ENCODE data around the gene TRIM32.

TRIM32 gene

GRCh38 chr9:116705531-116705930, 18.4 kb downstream of the TRIM32 start:
- H3K9ac ChIP-seq (ENCODE audit: low read length): no peak overlapping the region
- H3K9me3 ChIP-seq (ENCODE audit: control insufficient read depth, insufficient read depth, low read depth, low read length): peaks cover 6% of the 10 kb centered on the region; the same call in 1 of the 2 replicates

GRCh38 chr9:116706310-116707290, 19.5 kb downstream of the TRIM32 start:
- H3K4me1 ChIP-seq (ENCODE audit: control insufficient read depth, insufficient read depth, low read length): peaks cover 4% of the 10 kb centered on the region
- H3K9me3 ChIP-seq (ENCODE audit: control insufficient read depth, insufficient read depth, low read depth, low read length): peaks cover 6% of the 10 kb centered on the region; the same call in 1 of the 2 replicates
- H3K4me3 ChIP-seq (ENCODE audit: low read depth, low read length): no peak overlapping the region
- H3K27ac ChIP-seq (ENCODE audit: low read depth, low read length): no peak overlapping the region
- no peaks in the 10 kb centered on the region for H3K27me3 ChIP-seq (ENCODE audit: control insufficient read depth, insufficient read depth, low read length)
- no peaks in the 10 kb centered on the region for H3K36me3 ChIP-seq (ENCODE audit: control insufficient read depth, insufficient read depth, low read length)
- H3K9ac ChIP-seq (ENCODE audit: low read length): no peak overlapping the region

More at GRCh38 chr9:116705531-116705930, 18.4 kb downstream of the TRIM32 start:
- Histone ChIP-seq H3K27ac (ENCODE audit: low read depth, low read length) (no peak overlapping the region), H3K27me3 (ENCODE audit: control insufficient read depth, insufficient read depth, low read length) (no peaks in the 10 kb centered on the region), H3K4me1 (ENCODE audit: control insufficient read depth, insufficient read depth, low read length) (peaks cover 4% of the 10 kb centered on the region), H3K36me3 (ENCODE audit: control insufficient read depth, insufficient read depth, low read length) (peaks cover under 1% of the 10 kb centered on the region; the same call in 1 of the 2 replicates), H3K4me3 (ENCODE audit: low read depth, low read length) (no peak overlapping the region)

GRCh38 chr9:116712781-116713180, 25.7 kb downstream of the TRIM32 start:
- no peaks in the 10 kb centered on the region for H3K27me3 ChIP-seq (ENCODE audit: control insufficient read depth, insufficient read depth, low read length)
- no peaks in the 10 kb centered on the region for H3K36me3 ChIP-seq (ENCODE audit: control insufficient read depth, insufficient read depth, low read length)
- no peak overlapping the region for H3K4me3 ChIP-seq (ENCODE audit: low read depth, low read length)
- no peak overlapping the region for H3K27ac ChIP-seq (ENCODE audit: low read depth, low read length)
- no peaks in the 10 kb centered on the region for H3K9me3 ChIP-seq (ENCODE audit: control insufficient read depth, insufficient read depth, low read depth, low read length)
- H3K9ac ChIP-seq (ENCODE audit: low read length): no peak overlapping the region
- peaks cover 10% of the 10 kb centered on the region for H3K4me1 ChIP-seq (ENCODE audit: control insufficient read depth, insufficient read depth, low read length)

GRCh38 chr9:116713271-116713670, 26.2 kb downstream of the TRIM32 start:
- Histone ChIP-seq H3K36me3 (ENCODE audit: control insufficient read depth, insufficient read depth, low read length) (no peaks in the 10 kb centered on the region), H3K9ac (ENCODE audit: low read length) (no peak overlapping the region), H3K9me3 (ENCODE audit: control insufficient read depth, insufficient read depth, low read depth, low read length) (no peaks in the 10 kb centered on the region), H3K27ac (ENCODE audit: low read depth, low read length) (no peak overlapping the region), H3K27me3 (ENCODE audit: control insufficient read depth, insufficient read depth, low read length) (no peaks in the 10 kb centered on the region), H3K4me1 (ENCODE audit: control insufficient read depth, insufficient read depth, low read length) (peaks cover 13% of the 10 kb centered on the region), H3K4me3 (ENCODE audit: low read depth, low read length) (no peak overlapping the region)

GRCh38 chr9:116715751-116716150, 28.6 kb downstream of the TRIM32 start:
- Histone ChIP-seq H3K27ac (ENCODE audit: low read depth, low read length) (no peak overlapping the region), H3K27me3 (ENCODE audit: control insufficient read depth, insufficient read depth, low read length) (no peaks in the 10 kb centered on the region), H3K9me3 (ENCODE audit: control insufficient read depth, insufficient read depth, low read depth, low read length) (no peaks in the 10 kb centered on the region), H3K4me3 (ENCODE audit: low read depth, low read length) (no peak overlapping the region), H3K9ac (ENCODE audit: low read length) (no peak overlapping the region), H3K36me3 (ENCODE audit: control insufficient read depth, insufficient read depth, low read length) (no peaks in the 10 kb centered on the region), H3K4me1 (ENCODE audit: control insufficient read depth, insufficient read depth, low read length) (peaks cover 19% of the 10 kb centered on the region)

- no peak overlapping the region for H3K4me3 ChIP-seq (ENCODE audit: low read depth, low read length)
- H3K9me3 ChIP-seq (ENCODE audit: control insufficient read depth, insufficient read depth, low read depth, low read length): no peaks in the 10 kb centered on the region
- no peaks in the 10 kb centered on the region for H3K36me3 ChIP-seq (ENCODE audit: control insufficient read depth, insufficient read depth, low read length)
- no peak overlapping the region for H3K27ac ChIP-seq (ENCODE audit: low read depth, low read length)
- peaks cover 19% of the 10 kb centered on the region for H3K4me1 ChIP-seq (ENCODE audit: control insufficient read depth, insufficient read depth, low read length)
- H3K9ac ChIP-seq (ENCODE audit: low read length): no peak overlapping the region
- H3K27me3 ChIP-seq (ENCODE audit: control insufficient read depth, insufficient read depth, low read length): no peaks in the 10 kb centered on the region
Observed at GRCh38 chr9:116716438-116716837, 29.3 kb downstream of the TRIM32 start.

- Histone ChIP-seq H3K9ac (ENCODE audit: low read length) (no peak overlapping the region), H3K4me3 (ENCODE audit: low read depth, low read length) (no peak overlapping the region), H3K27ac (ENCODE audit: low read depth, low read length) (no peak overlapping the region), H3K9me3 (ENCODE audit: control insufficient read depth, insufficient read depth, low read depth, low read length) (no peaks in the 10 kb centered on the region), H3K36me3 (ENCODE audit: control insufficient read depth, insufficient read depth, low read length) (no peaks in the 10 kb centered on the region), H3K27me3 (ENCODE audit: control insufficient read depth, insufficient read depth, low read length) (no peaks in the 10 kb centered on the region), H3K4me1 (ENCODE audit: control insufficient read depth, insufficient read depth, low read length) (peaks cover 19% of the 10 kb centered on the region)
Observed at GRCh38 chr9:116717150-116717549, 30.0 kb downstream of the TRIM32 start.

GRCh38 chr9:116718111-116718510, 31.0 kb downstream of the TRIM32 start:
- H3K27me3 ChIP-seq (ENCODE audit: control insufficient read depth, insufficient read depth, low read length): no peaks in the 10 kb centered on the region
- H3K4me3 ChIP-seq (ENCODE audit: low read depth, low read length): no peak overlapping the region
- H3K36me3 ChIP-seq (ENCODE audit: control insufficient read depth, insufficient read depth, low read length): no peaks in the 10 kb centered on the region
- no peak overlapping the region for H3K9ac ChIP-seq (ENCODE audit: low read length)
- peaks cover 19% of the 10 kb centered on the region for H3K4me1 ChIP-seq (ENCODE audit: control insufficient read depth, insufficient read depth, low read length)
- no peak overlapping the region for H3K27ac ChIP-seq (ENCODE audit: low read depth, low read length)
- no peaks in the 10 kb centered on the region for H3K9me3 ChIP-seq (ENCODE audit: control insufficient read depth, insufficient read depth, low read depth, low read length)

- Histone ChIP-seq H3K36me3 (ENCODE audit: control insufficient read depth, insufficient read depth, low read length) (no peaks in the 10 kb centered on the region), H3K27ac (ENCODE audit: low read depth, low read length) (no peak overlapping the region), H3K27me3 (ENCODE audit: control insufficient read depth, insufficient read depth, low read length) (no peaks in the 10 kb centered on the region), H3K4me1 (ENCODE audit: control insufficient read depth, insufficient read depth, low read length) (peaks cover 18% of the 10 kb centered on the region), H3K9me3 (ENCODE audit: control insufficient read depth, insufficient read depth, low read depth, low read length) (no peaks in the 10 kb centered on the region), H3K9ac (ENCODE audit: low read length) (no peak overlapping the region), H3K4me3 (ENCODE audit: low read depth, low read length) (no peak overlapping the region)
Observed at GRCh38 chr9:116720111-116720510, 33.0 kb downstream of the TRIM32 start.

GRCh38 chr9:116721411-116721810, 34.3 kb downstream of the TRIM32 start:
- H3K36me3 ChIP-seq (ENCODE audit: control insufficient read depth, insufficient read depth, low read length): no peaks in the 10 kb centered on the region
- no peak overlapping the region for H3K9ac ChIP-seq (ENCODE audit: low read length)
- H3K27me3 ChIP-seq (ENCODE audit: control insufficient read depth, insufficient read depth, low read length): no peaks in the 10 kb centered on the region

GRCh38 chr9:116721944-116722343, 34.8 kb downstream of the TRIM32 start:
- H3K9me3 ChIP-seq (ENCODE audit: control insufficient read depth, insufficient read depth, low read depth, low read length): no peaks in the 10 kb centered on the region
- H3K27ac ChIP-seq (ENCODE audit: low read depth, low read length): no peak overlapping the region
- H3K9ac ChIP-seq (ENCODE audit: low read length): no peak overlapping the region
- no peak overlapping the region for H3K4me3 ChIP-seq (ENCODE audit: low read depth, low read length)
- no peaks in the 10 kb centered on the region for H3K27me3 ChIP-seq (ENCODE audit: control insufficient read depth, insufficient read depth, low read length)
- H3K36me3 ChIP-seq (ENCODE audit: control insufficient read depth, insufficient read depth, low read length): no peaks in the 10 kb centered on the region
- H3K4me1 ChIP-seq (ENCODE audit: control insufficient read depth, insufficient read depth, low read length): peaks cover 9% of the 10 kb centered on the region

More at GRCh38 chr9:116721411-116721810, 34.3 kb downstream of the TRIM32 start:
- Histone ChIP-seq H3K27ac (ENCODE audit: low read depth, low read length) (no peak overlapping the region), H3K9me3 (ENCODE audit: control insufficient read depth, insufficient read depth, low read depth, low read length) (no peaks in the 10 kb centered on the region), H3K4me1 (ENCODE audit: control insufficient read depth, insufficient read depth, low read length) (peaks cover 9% of the 10 kb centered on the region), H3K4me3 (ENCODE audit: low read depth, low read length) (no peak overlapping the region)

Measured in HUES6 (cell line).